ENCODE measurements around the gene MYD88. TPM values are rescaled to one million over a fixed set of nuclear protein-coding genes. Genes with fewer than 3 reads are reported as not detected.

MYD88 gene
- total and polyA plus RNA-seq, 9 of the 15 experiments (the other 6 are each of a cell fraction or from before 2014, with no cell fraction given), result 3.2 to 47.3 (median 27.6) TPM

DNA sequence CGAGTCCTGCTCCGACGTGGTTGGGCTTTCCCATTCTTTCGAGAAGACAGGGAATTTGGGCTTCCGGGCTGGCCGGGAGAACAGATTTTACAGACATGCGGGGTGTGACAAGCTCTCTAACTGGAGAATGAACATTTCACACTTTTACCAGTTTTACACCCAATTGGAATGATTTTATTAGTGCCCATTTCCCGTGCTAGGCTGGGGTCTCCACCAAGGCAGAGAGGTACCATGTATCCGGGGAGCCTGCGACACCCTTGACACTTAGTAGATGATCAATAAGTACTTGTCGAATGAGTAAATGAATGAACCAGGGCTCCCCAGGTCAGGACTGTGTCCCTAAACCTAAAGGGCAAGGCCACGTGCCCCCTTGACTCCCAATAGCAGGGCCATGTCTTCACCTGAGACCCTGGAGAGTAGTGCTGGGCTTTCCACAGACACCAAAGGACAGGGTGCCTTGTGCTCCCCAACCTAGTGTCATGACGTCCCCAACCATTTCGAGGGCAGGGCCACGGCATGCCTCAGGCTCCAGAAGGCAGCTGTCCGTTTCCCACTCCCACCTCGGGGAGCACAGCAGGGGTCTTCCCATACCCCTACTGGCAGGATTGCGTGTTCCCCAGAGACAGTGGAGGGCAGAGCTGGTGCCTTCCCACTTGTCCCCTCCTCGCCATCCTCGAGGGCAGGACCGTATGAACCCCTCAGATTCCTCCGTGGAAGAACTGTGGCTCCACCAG is 679 bp upstream of the MYD88 start (continued):
- TF ChIP-seq GABPA (tag; conservative IDR thresholded peaks at IDR 0.05; ENCODE audit: low read depth), result peak; percentile 77; the same call in 1 of the 2 replicates
- no peak for TF ChIP-seq CGGBP1 (CRISPR knock-in tag; IDR thresholded peaks at IDR 0.05)
- no peak for TF ChIP-seq SPI1 (IDR thresholded peaks at IDR 0.05; ENCODE audit: borderline replicate concordance, low read depth, low read length)
- no peak for TF ChIP-seq HMG20A (CRISPR knock-in tag; conservative IDR thresholded peaks at IDR 0.05)
- TF ChIP-seq ZC3H8 (IDR thresholded peaks at IDR 0.05), result no peak
- no peak for TF ChIP-seq ZNF12 (CRISPR knock-in tag; IDR thresholded peaks at IDR 0.05)
- TF ChIP-seq, protein P1, sequence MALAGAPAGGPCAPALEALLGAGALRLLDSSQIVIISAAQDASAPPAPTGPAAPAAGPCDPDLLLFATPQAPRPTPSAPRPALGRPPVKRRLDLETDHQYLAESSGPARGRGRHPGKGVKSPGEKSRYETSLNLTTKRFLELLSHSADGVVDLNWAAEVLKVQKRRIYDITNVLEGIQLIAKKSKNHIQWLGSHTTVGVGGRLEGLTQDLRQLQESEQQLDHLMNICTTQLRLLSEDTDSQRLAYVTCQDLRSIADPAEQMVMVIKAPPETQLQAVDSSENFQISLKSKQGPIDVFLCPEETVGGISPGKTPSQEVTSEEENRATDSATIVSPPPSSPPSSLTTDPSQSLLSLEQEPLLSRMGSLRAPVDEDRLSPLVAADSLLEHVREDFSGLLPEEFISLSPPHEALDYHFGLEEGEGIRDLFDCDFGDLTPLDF (CRISPR knock-in tag; IDR thresholded peaks at IDR 0.05), result 0 out of 2 replicates have a peak, but pooled peaks have one; percentile 44
- TF ChIP-seq HBP1 (CRISPR knock-in tag; IDR thresholded peaks at IDR 0.05), result 0 out of 2 replicates have a peak, but pooled peaks have one; percentile 0
- TF ChIP-seq, protein P2, sequence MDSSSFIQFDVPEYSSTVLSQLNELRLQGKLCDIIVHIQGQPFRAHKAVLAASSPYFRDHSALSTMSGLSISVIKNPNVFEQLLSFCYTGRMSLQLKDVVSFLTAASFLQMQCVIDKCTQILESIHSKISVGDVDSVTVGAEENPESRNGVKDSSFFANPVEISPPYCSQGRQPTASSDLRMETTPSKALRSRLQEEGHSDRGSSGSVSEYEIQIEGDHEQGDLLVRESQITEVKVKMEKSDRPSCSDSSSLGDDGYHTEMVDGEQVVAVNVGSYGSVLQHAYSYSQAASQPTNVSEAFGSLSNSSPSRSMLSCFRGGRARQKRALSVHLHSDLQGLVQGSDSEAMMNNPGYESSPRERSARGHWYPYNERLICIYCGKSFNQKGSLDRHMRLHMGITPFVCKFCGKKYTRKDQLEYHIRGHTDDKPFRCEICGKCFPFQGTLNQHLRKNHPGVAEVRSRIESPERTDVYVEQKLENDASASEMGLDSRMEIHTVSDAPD (CRISPR knock-in tag; IDR thresholded peaks at IDR 0.05), result no peak
- 0 out of 2 replicates have a peak, but pooled peaks have one; percentile 16 for TF ChIP-seq CREB1 (IDR thresholded peaks at IDR 0.05)
- no peak for TF ChIP-seq CREB1 (CRISPR knock-in tag; IDR thresholded peaks at IDR 0.05)
- TF ChIP-seq TCF3 (CRISPR knock-in tag; IDR thresholded peaks at IDR 0.05), result no peak
- TF ChIP-seq ZNF766 (CRISPR knock-in tag; conservative IDR thresholded peaks at IDR 0.05), result 0 out of 2 replicates have a peak, but pooled peaks have one; percentile 17
- 0 out of 2 replicates have a peak, but pooled peaks have one; percentile 23 for TF ChIP-seq GMEB1 (CRISPR knock-in tag; IDR thresholded peaks at IDR 0.05)
- no peak for TF ChIP-seq CREM (IDR thresholded peaks at IDR 0.05; ENCODE audit: low read depth)
- TF ChIP-seq SMAD4 (CRISPR knock-in tag; conservative IDR thresholded peaks at IDR 0.05), result peak; percentile 52
- TF ChIP-seq ZNF3 (CRISPR knock-in tag; IDR thresholded peaks at IDR 0.05), result no peak
- TF ChIP-seq, protein P3, sequence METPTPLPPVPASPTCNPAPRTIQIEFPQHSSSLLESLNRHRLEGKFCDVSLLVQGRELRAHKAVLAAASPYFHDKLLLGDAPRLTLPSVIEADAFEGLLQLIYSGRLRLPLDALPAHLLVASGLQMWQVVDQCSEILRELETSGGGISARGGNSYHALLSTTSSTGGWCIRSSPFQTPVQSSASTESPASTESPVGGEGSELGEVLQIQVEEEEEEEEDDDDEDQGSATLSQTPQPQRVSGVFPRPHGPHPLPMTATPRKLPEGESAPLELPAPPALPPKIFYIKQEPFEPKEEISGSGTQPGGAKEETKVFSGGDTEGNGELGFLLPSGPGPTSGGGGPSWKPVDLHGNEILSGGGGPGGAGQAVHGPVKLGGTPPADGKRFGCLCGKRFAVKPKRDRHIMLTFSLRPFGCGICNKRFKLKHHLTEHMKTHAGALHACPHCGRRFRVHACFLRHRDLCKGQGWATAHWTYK (CRISPR knock-in tag; IDR thresholded peaks at IDR 0.05), result 0 out of 2 replicates have a peak, but pooled peaks have one; percentile 22
- no peak for TF ChIP-seq DACH1 (IDR thresholded peaks at IDR 0.05; ENCODE audit: partially characterized antibody)
- TF ChIP-seq NFIC (IDR thresholded peaks at IDR 0.05), result 0 out of 2 replicates have a peak, but pooled peaks have one; percentile 5
- 0 out of 2 replicates have a peak, but pooled peaks have one; percentile 12 for TF ChIP-seq ZNF232 (CRISPR knock-in tag; IDR thresholded peaks at IDR 0.05)
